Measurements from ENCODE around the gene SPACA7.

Gene SPACA7

GRCh38 chr13:112454648-112455334 lies 78.6 kb downstream of the SPACA7 start:
- no peak overlapping the region for H3K9ac ChIP-seq
- H2AFZ ChIP-seq (ENCODE audit: low read depth): no peak overlapping the region
- H3K4me2 ChIP-seq: no peak overlapping the region
- no peaks in the 10 kb centered on the region for H4K20me1 ChIP-seq (ENCODE audit: insufficient read depth)
- no peak overlapping the region for H3K4me3 ChIP-seq (IDR thresholded peaks at IDR 0.05; ENCODE audit: insufficient read depth, low read depth, low read length)
- peaks cover 8% of the 10 kb centered on the region for H3K27me3 ChIP-seq (ENCODE audit: insufficient read depth, low read depth)
- H3K79me2 ChIP-seq (ENCODE audit: insufficient read depth, low read depth): no peaks in the 10 kb centered on the region
- no peak overlapping the region for H3K27ac ChIP-seq
- H3K4me1 ChIP-seq (ENCODE audit: low read depth, poor library complexity, severe bottlenecking): no peaks in the 10 kb centered on the region
- H3K36me3 ChIP-seq (ENCODE audit: insufficient read depth): no peaks in the 10 kb centered on the region
- TF ChIP-seq CTCF (conservative IDR thresholded peaks at IDR 0.05; ENCODE audit: low read depth, low read length): no peak

- no peak overlapping the region for H3K27ac ChIP-seq
- H3K4me3 ChIP-seq (IDR thresholded peaks at IDR 0.05; ENCODE audit: insufficient read depth, low read depth, low read length): no peak overlapping the region
- H2AFZ ChIP-seq (ENCODE audit: low read depth): no peak overlapping the region
- H3K27me3 ChIP-seq (ENCODE audit: insufficient read depth, low read depth): peaks cover 6% of the 10 kb centered on the region
- no peaks in the 10 kb centered on the region for H3K36me3 ChIP-seq (ENCODE audit: insufficient read depth)
- no peaks in the 10 kb centered on the region for H4K20me1 ChIP-seq (ENCODE audit: insufficient read depth)
- no peak overlapping the region for H3K4me2 ChIP-seq
- no peak overlapping the region for H3K9ac ChIP-seq
- no peaks in the 10 kb centered on the region for H3K79me2 ChIP-seq (ENCODE audit: insufficient read depth, low read depth)
- TF ChIP-seq CTCF (conservative IDR thresholded peaks at IDR 0.05; ENCODE audit: low read depth, low read length): no peak
- H3K4me1 ChIP-seq (ENCODE audit: low read depth, poor library complexity, severe bottlenecking): no peaks in the 10 kb centered on the region
Observed at GRCh38 chr13:112455476-112456059, 79.4 kb downstream of the SPACA7 start.

- no peak overlapping the region for H3K4me3 ChIP-seq (IDR thresholded peaks at IDR 0.05; ENCODE audit: insufficient read depth, low read depth, low read length)
- no peaks in the 10 kb centered on the region for H3K79me2 ChIP-seq (ENCODE audit: insufficient read depth, low read depth)
- TF ChIP-seq CTCF (conservative IDR thresholded peaks at IDR 0.05; ENCODE audit: low read depth, low read length): no peak
- H3K27ac ChIP-seq: no peak overlapping the region
- no peak overlapping the region for H3K9ac ChIP-seq
- no peaks in the 10 kb centered on the region for H3K4me1 ChIP-seq (ENCODE audit: low read depth, poor library complexity, severe bottlenecking)
- H2AFZ ChIP-seq (ENCODE audit: low read depth): no peak overlapping the region
- no peaks in the 10 kb centered on the region for H3K27me3 ChIP-seq (ENCODE audit: insufficient read depth, low read depth)
- H3K4me2 ChIP-seq: no peak overlapping the region
- no peaks in the 10 kb centered on the region for H3K36me3 ChIP-seq (ENCODE audit: insufficient read depth)
- H4K20me1 ChIP-seq (ENCODE audit: insufficient read depth): no peaks in the 10 kb centered on the region
Observed at GRCh38 chr13:112456138-112457056, 80.2 kb downstream of the SPACA7 start.

- Histone ChIP-seq H2AFZ (ENCODE audit: low read depth) (no peak overlapping the region), H4K20me1 (ENCODE audit: insufficient read depth) (no peaks in the 10 kb centered on the region), H3K27ac (no peak overlapping the region), H3K9ac (no peak overlapping the region), H3K36me3 (ENCODE audit: insufficient read depth) (no peaks in the 10 kb centered on the region), H3K4me3 (IDR thresholded peaks at IDR 0.05; ENCODE audit: insufficient read depth, low read depth, low read length) (no peak overlapping the region), H3K4me1 (ENCODE audit: low read depth, poor library complexity, severe bottlenecking) (no peaks in the 10 kb centered on the region), H3K4me2 (no peak overlapping the region), H3K79me2 (ENCODE audit: insufficient read depth, low read depth) (no peaks in the 10 kb centered on the region), H3K27me3 (ENCODE audit: insufficient read depth, low read depth) (no peaks in the 10 kb centered on the region)
- no peak for TF ChIP-seq CTCF (conservative IDR thresholded peaks at IDR 0.05; ENCODE audit: low read depth, low read length)
Observed at GRCh38 chr13:112457081-112457480, 80.9 kb downstream of the SPACA7 start.

All from KMS-11 (cell line).